Fibroblast of lung (primary cell): ENCODE results near the gene FAM13A. TPM values are rescaled to one million over a fixed set of nuclear protein-coding genes. Genes with fewer than 3 reads are reported as not detected.
A peak's percentile ranks its signal among the peaks of the same experiment; 100 is the strongest.

Experiments used
- DNase-seq, 2 donors: peaks; one replicate each; pipeline versions ENCODE4 v3.0.0 to v3.0.0-alpha.2; 2010; ENCODE audit warnings: low read depth in 2 of 2
- H2AFZ ChIP-seq: 2 replicates; pipeline ENCODE4 v1.5.1; 2012; ENCODE audit warnings: low read length, control low read depth, inconsistent platforms
- H3K27ac ChIP-seq: 2 replicates; pipeline ENCODE4 v1.5.1; 2011; ENCODE audit warnings: low read length, control low read depth; ENCODE audit not compliant: insufficient read depth
- H3K27me3 ChIP-seq: 2 replicates; pipeline ENCODE4 v1.5.1; 2011; ENCODE audit warnings: mild to moderate bottlenecking, low read length; ENCODE audit not compliant: control insufficient read depth, insufficient read depth
- H3K36me3 ChIP-seq: 2 replicates; pipeline ENCODE4 v1.5.1; 2011; ENCODE audit warnings: low read length; ENCODE audit not compliant: control insufficient read depth, insufficient read depth
- H3K4me1 ChIP-seq: 2 replicates; pipeline ENCODE4 v1.5.1; 2011; ENCODE audit warnings: low read length; ENCODE audit not compliant: control insufficient read depth, insufficient read depth; ENCODE audit errors: extremely low read depth
- H3K4me2 ChIP-seq: 2 replicates; pipeline ENCODE4 v1.5.1; 2011; ENCODE audit warnings: low read length, control low read depth; ENCODE audit not compliant: insufficient read depth; ENCODE audit errors: extremely low read depth
- H3K4me3 ChIP-seq, 4 experiments: fragments of 200-600 bp in 1 of 4; sonication (generic) in 1 of 4; replicated peaks in 1 of 4; 2 replicates each; pipeline ENCODE4 v1.5.1; 2011 to 2016; ENCODE audit warnings: low read length in 4 of 4, low read depth in 3 of 4, mild to moderate bottlenecking in 3 of 4, control low read depth in 2 of 4, inconsistent platforms in 1 of 4, mixed read lengths in 1 of 4; ENCODE audit not compliant: insufficient read depth in 1 of 4; ENCODE audit errors: control extremely low read depth in 1 of 4
- H3K79me2 ChIP-seq: 2 replicates; pipeline ENCODE4 v1.5.1; 2012; ENCODE audit warnings: mild to moderate bottlenecking, low read length, inconsistent platforms; ENCODE audit not compliant: control insufficient read depth, insufficient read depth
- H3K9ac ChIP-seq: 2 replicates; pipeline ENCODE4 v1.5.1; 2011; ENCODE audit warnings: mild to moderate bottlenecking, low read length, control low read depth; ENCODE audit not compliant: insufficient read depth
- H3K9me3 ChIP-seq: 2 replicates; pipeline ENCODE4 v1.5.1; 2012; ENCODE audit warnings: low read depth, low read length; ENCODE audit not compliant: control insufficient read depth, insufficient read depth
- H4K20me1 ChIP-seq: 2 replicates; pipeline ENCODE4 v1.5.1; 2011; ENCODE audit warnings: low read length; ENCODE audit not compliant: control insufficient read depth, insufficient read depth; ENCODE audit errors: extremely low read depth
- EZH2 ChIP-seq: IDR thresholded peaks from 2 replicates; pipeline ENCODE4 v1.5.1; 2012; ENCODE audit warnings: low read length, control low read depth, mild to moderate bottlenecking; ENCODE audit errors: missing control alignments
- polyA plus RNA-seq, 2 donors: library from polyadenylated mRNA; depleted of rRNA in 1 of 2; stranded (reverse) in 1 of 2; unstranded in 1 of 2; fragments of >200 nt; gene quantifications; 2 replicates each; pipeline ENCODE4 v1.2.1, GENCODE V29; 2011 to 2012; ENCODE audit warnings: missing spikeins in 1 of 2
- total RNA-seq: library from RNA; depleted of rRNA; stranded (reverse); fragments of >200 nt; gene quantifications from 2 replicates; pipeline ENCODE4 v1.2.1, GENCODE V29; 2014
- TF ChIP-seq, protein P1 (sequence below), 2 donors: IDR thresholded peaks in 1 of 2; conservative IDR thresholded peaks in 1 of 2; 1 replicate in 1 of 2; 2 replicates in 1 of 2; pipeline ENCODE4 v1.5.1; 2011 to 2012; ENCODE audit warnings: low read length in 2 of 2, control low read depth in 1 of 2, inconsistent platforms in 1 of 2, low read depth in 1 of 2, mild to moderate bottlenecking in 1 of 2

Gene FAM13A
- total and polyA plus RNA-seq, 2 donors (not counting 1 experiment from before 2014, with no cell fraction given): 14.3 to 23.9 TPM

DNA sequence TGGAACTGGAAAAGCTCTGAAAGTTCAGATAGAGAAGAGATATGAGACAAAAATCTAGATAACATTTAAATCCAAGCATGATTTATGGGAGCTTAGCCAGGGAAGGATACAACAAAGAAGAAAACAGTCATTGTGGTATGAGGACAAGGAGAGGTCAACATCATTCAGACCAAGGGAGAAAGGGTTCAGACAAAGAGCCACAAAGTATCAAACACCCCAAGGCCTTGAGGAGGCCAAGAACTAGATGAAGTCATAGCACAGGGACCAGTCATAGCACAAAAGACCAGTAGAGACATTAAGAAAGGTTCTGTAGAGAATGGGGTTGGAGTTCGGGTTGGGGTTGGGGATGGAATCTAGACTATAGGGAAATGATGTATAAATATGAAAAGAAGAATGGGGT, 282.0 kb downstream of the FAM13A start:
- peak in 1 of 2 donors; percentile 15 for DNase-seq
- TF ChIP-seq, protein P1, sequence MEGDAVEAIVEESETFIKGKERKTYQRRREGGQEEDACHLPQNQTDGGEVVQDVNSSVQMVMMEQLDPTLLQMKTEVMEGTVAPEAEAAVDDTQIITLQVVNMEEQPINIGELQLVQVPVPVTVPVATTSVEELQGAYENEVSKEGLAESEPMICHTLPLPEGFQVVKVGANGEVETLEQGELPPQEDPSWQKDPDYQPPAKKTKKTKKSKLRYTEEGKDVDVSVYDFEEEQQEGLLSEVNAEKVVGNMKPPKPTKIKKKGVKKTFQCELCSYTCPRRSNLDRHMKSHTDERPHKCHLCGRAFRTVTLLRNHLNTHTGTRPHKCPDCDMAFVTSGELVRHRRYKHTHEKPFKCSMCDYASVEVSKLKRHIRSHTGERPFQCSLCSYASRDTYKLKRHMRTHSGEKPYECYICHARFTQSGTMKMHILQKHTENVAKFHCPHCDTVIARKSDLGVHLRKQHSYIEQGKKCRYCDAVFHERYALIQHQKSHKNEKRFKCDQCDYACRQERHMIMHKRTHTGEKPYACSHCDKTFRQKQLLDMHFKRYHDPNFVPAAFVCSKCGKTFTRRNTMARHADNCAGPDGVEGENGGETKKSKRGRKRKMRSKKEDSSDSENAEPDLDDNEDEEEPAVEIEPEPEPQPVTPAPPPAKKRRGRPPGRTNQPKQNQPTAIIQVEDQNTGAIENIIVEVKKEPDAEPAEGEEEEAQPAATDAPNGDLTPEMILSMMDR (conservative IDR thresholded peaks at IDR 0.05 in 1 of 2, IDR thresholded peaks at IDR 0.05 in 1 of 2; ENCODE audit: low read depth in 1 of 2, low read length in 2 of 2): no peak
- no peak for TF ChIP-seq EZH2
- H3K4me3 ChIP-seq: no peak overlapping the region
- no peaks in the 10 kb centered on the region for H3K36me3 ChIP-seq
- no peaks in the 10 kb centered on the region for H4K20me1 ChIP-seq
- H3K27me3 ChIP-seq: no peaks in the 10 kb centered on the region
- H3K79me2 ChIP-seq: no peaks in the 10 kb centered on the region
- H3K9ac ChIP-seq: no peak overlapping the region
- no peaks in the 10 kb centered on the region for H3K4me1 ChIP-seq
- H3K4me2 ChIP-seq: no peak overlapping the region
- H3K9me3 ChIP-seq: no peaks in the 10 kb centered on the region
- H2AFZ ChIP-seq: no peak overlapping the region
- H3K27ac ChIP-seq: no peak overlapping the region

DNA sequence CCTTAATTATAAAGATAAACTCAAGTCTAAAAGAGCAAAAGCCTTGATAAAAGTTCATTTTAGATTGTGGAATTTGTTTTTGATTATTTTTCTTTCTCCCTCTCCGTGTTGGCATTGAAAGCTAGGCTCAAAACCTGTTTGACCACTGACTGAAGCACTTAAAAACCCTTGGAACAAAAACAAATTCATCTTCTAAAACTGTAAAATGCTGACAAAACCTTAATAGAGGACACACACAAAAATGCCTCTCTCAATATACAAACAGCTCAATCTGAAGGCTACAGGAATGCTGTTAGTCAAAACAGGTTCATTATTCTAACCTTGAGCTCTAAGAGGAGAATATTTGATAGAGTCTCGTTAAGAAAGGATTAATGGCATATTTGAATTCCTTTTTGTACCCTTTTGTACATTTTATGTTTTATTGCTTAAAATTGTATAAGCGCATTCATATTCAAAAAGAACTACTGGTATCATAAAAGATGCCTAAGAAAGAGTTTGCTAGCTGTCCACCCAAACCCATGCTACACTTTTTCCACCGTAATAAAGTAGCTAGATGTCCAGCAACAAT, 285.0 kb downstream of the FAM13A start:
- TF ChIP-seq, protein P1 (conservative IDR thresholded peaks at IDR 0.05 in 1 of 2, IDR thresholded peaks at IDR 0.05 in 1 of 2; ENCODE audit: low read depth in 1 of 2, low read length in 2 of 2): no peak
- no peak for TF ChIP-seq EZH2
- H2AFZ ChIP-seq: no peak overlapping the region
- H3K4me1 ChIP-seq: no peaks in the 10 kb centered on the region
- no peaks in the 10 kb centered on the region for H3K36me3 ChIP-seq
- H3K27ac ChIP-seq: no peak overlapping the region
- no peak for DNase-seq
- H4K20me1 ChIP-seq: no peaks in the 10 kb centered on the region
- H3K4me3 ChIP-seq: no peak overlapping the region
- no peak overlapping the region for H3K9ac ChIP-seq
- H3K79me2 ChIP-seq: no peaks in the 10 kb centered on the region
- H3K27me3 ChIP-seq: no peaks in the 10 kb centered on the region
- no peak overlapping the region for H3K4me2 ChIP-seq
- no peaks in the 10 kb centered on the region for H3K9me3 ChIP-seq

DNA sequence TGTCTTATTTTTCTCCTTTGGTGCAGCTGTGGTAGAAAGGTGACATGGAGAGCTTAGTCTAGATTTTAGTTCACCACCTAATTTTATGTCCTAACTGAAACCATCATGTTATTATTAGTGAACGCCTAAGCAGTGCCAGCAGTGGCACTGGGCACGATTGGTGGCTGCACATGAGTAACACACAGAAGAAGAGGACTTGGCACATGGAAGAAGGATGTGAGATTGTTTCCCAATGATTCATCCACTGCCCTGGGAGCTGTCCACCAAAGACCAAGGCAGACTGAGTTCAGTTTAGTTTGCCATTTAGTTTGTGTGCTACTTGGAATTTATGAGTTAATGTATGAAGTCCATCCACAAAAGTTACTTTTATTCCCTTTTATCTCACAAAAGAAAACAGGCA, 291.3 kb downstream of the FAM13A start:
- Histone ChIP-seq H3K27me3 (no peaks in the 10 kb centered on the region), H3K36me3 (no peaks in the 10 kb centered on the region), H3K9me3 (no peaks in the 10 kb centered on the region), H3K4me1 (peaks cover 6% of the 10 kb centered on the region), H3K4me2 (no peak overlapping the region), H3K4me3 (no peak overlapping the region), H2AFZ (no peak overlapping the region), H3K9ac (no peak overlapping the region), H3K27ac (no peak overlapping the region), H3K79me2 (no peaks in the 10 kb centered on the region), H4K20me1 (no peaks in the 10 kb centered on the region)
- no peak for TF ChIP-seq EZH2
- TF ChIP-seq, protein P1 (conservative IDR thresholded peaks at IDR 0.05 in 1 of 2, IDR thresholded peaks at IDR 0.05 in 1 of 2; ENCODE audit: low read depth in 1 of 2, low read length in 2 of 2): no peak
- peak; percentile 80 to 91 for DNase-seq
